ENCODE data around the gene PHLDB1.

Gene PHLDB1

GRCh38 chr11:118644496-118644895 is 37.1 kb downstream of the PHLDB1 start:
- TF ChIP-seq TEAD4 (IDR thresholded peaks at IDR 0.05) (no peak), USF1 (IDR thresholded peaks at IDR 0.05) (no peak), EGR1 (IDR thresholded peaks at IDR 0.05) (no peak), YY1 (IDR thresholded peaks at IDR 0.05; ENCODE audit: low read depth) (no peak), MAX (IDR thresholded peaks at IDR 0.05) (no peak), CREB1 (IDR thresholded peaks at IDR 0.05; ENCODE audit: low read depth) (no peak), NFIC (IDR thresholded peaks at IDR 0.05) (no peak), CEBPB (IDR thresholded peaks at IDR 0.05) (no peak), ZBTB7A (IDR thresholded peaks at IDR 0.05; ENCODE audit: low read depth) (no peak)

- TF ChIP-seq USF1 (IDR thresholded peaks at IDR 0.05) (no peak), EGR1 (IDR thresholded peaks at IDR 0.05) (no peak), RAD21 (IDR thresholded peaks at IDR 0.05; ENCODE audit: low read depth) (no peak)
Measured at GRCh38 chr11:118645066-118645715, 37.8 kb downstream of the PHLDB1 start.

GRCh38 chr11:118646393-118646792 is 39.0 kb downstream of the PHLDB1 start:
- TF ChIP-seq TEAD4 (IDR thresholded peaks at IDR 0.05), result no peak
- no peak for TF ChIP-seq EP300 (IDR thresholded peaks at IDR 0.05; ENCODE audit: borderline replicate concordance)
- TF ChIP-seq MAX (IDR thresholded peaks at IDR 0.05), result no peak

GRCh38 chr11:118648291-118648690 is 40.9 kb downstream of the PHLDB1 start:
- TF ChIP-seq TEAD4 (IDR thresholded peaks at IDR 0.05) (no peak), MAX (IDR thresholded peaks at IDR 0.05) (no peak), CREB1 (IDR thresholded peaks at IDR 0.05; ENCODE audit: low read depth) (no peak), EGR1 (IDR thresholded peaks at IDR 0.05) (no peak), TAF1 (IDR thresholded peaks at IDR 0.05; ENCODE audit: low read depth) (no peak), ZBTB7A (IDR thresholded peaks at IDR 0.05; ENCODE audit: low read depth) (no peak), CEBPB (IDR thresholded peaks at IDR 0.05) (no peak), YY1 (IDR thresholded peaks at IDR 0.05; ENCODE audit: low read depth) (no peak), RAD21 (IDR thresholded peaks at IDR 0.05; ENCODE audit: low read depth) (no peak), EP300 (IDR thresholded peaks at IDR 0.05; ENCODE audit: borderline replicate concordance) (no peak), FOXM1 (IDR thresholded peaks at IDR 0.05; ENCODE audit: borderline replicate concordance, low read depth) (no peak)

- no peak for TF ChIP-seq TEAD4 (IDR thresholded peaks at IDR 0.05)
Measured at GRCh38 chr11:118649941-118650340, 42.5 kb downstream of the PHLDB1 start.

GRCh38 chr11:118650366-118650765 is 43.0 kb downstream of the PHLDB1 start:
- no peak for TF ChIP-seq FOXM1 (IDR thresholded peaks at IDR 0.05; ENCODE audit: borderline replicate concordance, low read depth)
- TF ChIP-seq TEAD4 (IDR thresholded peaks at IDR 0.05), result no peak
- no peak for TF ChIP-seq TAF1 (IDR thresholded peaks at IDR 0.05; ENCODE audit: low read depth)
- TF ChIP-seq RAD21 (IDR thresholded peaks at IDR 0.05; ENCODE audit: low read depth), result no peak
- no peak for TF ChIP-seq REST (IDR thresholded peaks at IDR 0.05; ENCODE audit: low read depth)
- TF ChIP-seq EGR1 (IDR thresholded peaks at IDR 0.05), result no peak
- TF ChIP-seq USF1 (IDR thresholded peaks at IDR 0.05), result no peak
- no peak for TF ChIP-seq NFIC (IDR thresholded peaks at IDR 0.05)
- TF ChIP-seq ZBTB7A (IDR thresholded peaks at IDR 0.05; ENCODE audit: low read depth), result no peak

GRCh38 chr11:118651820-118652219 is 44.4 kb downstream of the PHLDB1 start:
- TF ChIP-seq MAX (IDR thresholded peaks at IDR 0.05), result no peak
- no peak for TF ChIP-seq TAF1 (IDR thresholded peaks at IDR 0.05; ENCODE audit: low read depth)
- TF ChIP-seq TEAD4 (IDR thresholded peaks at IDR 0.05), result no peak
- TF ChIP-seq CREB1 (IDR thresholded peaks at IDR 0.05; ENCODE audit: low read depth), result no peak
- TF ChIP-seq NFIC (IDR thresholded peaks at IDR 0.05), result no peak

GRCh38 chr11:118652681-118653181 is 45.3 kb downstream of the PHLDB1 start:
- TF ChIP-seq RAD21 (IDR thresholded peaks at IDR 0.05; ENCODE audit: low read depth) (no peak), ZBTB7A (IDR thresholded peaks at IDR 0.05; ENCODE audit: low read depth) (no peak), EP300 (IDR thresholded peaks at IDR 0.05; ENCODE audit: borderline replicate concordance) (no peak), REST (IDR thresholded peaks at IDR 0.05; ENCODE audit: low read depth) (no peak), USF1 (IDR thresholded peaks at IDR 0.05) (no peak), FOXM1 (IDR thresholded peaks at IDR 0.05; ENCODE audit: borderline replicate concordance, low read depth) (no peak), CREB1 (IDR thresholded peaks at IDR 0.05; ENCODE audit: low read depth) (no peak), EGR1 (IDR thresholded peaks at IDR 0.05) (no peak), TCF12 (IDR thresholded peaks at IDR 0.05; ENCODE audit: low read depth) (no peak), MAX (IDR thresholded peaks at IDR 0.05) (no peak), CEBPB (IDR thresholded peaks at IDR 0.05) (no peak), TAF1 (IDR thresholded peaks at IDR 0.05; ENCODE audit: low read depth) (no peak), TEAD4 (IDR thresholded peaks at IDR 0.05) (no peak), YY1 (IDR thresholded peaks at IDR 0.05; ENCODE audit: low read depth) (no peak), NFIC (IDR thresholded peaks at IDR 0.05) (no peak)
